Activated naive CD4-positive, alpha-beta T cell treated with anti-CD3 and anti-CD28 coated beads, Interleukin-2, amount 50 U/mL, for 72 hours (primary cell): ENCODE measurements around the gene CCM2. TPM values are rescaled to one million over a fixed set of nuclear protein-coding genes. Genes with fewer than 3 reads are reported as not detected.
A peak's percentile ranks its signal among the peaks of the same experiment; 100 is the strongest.

Experiments
- ATAC-seq, 2 donors: fragments of 150-1000 bp; cut with Tn5 transposase; 2 replicates each; pipeline ENCODE4 v1.10.0; 2021; ENCODE audit warnings: mild to moderate bottlenecking in 2 of 2, moderate library complexity in 2 of 2
- DNase-seq, 2 donors: peaks; one replicate each; pipeline ENCODE4 v3.0.0; 2021 to 2022; ENCODE audit warnings: low spot score in 2 of 2
- H3K27ac Mint-ChIP-seq, 2 donors: one replicate each; pipeline ENCODE4 v1.8.0; 2022; ENCODE audit warnings: mild to moderate bottlenecking in 2 of 2, mixed read lengths in 2 of 2
- H3K36me3 Mint-ChIP-seq, 2 donors: one replicate each; pipeline ENCODE4 v1.8.0; 2022; ENCODE audit warnings: mixed read lengths in 2 of 2
- H3K9me3 Mint-ChIP-seq, 2 donors: one replicate each; pipeline ENCODE4 v1.8.0; 2022; ENCODE audit warnings: mixed read lengths in 2 of 2
- total RNA-seq, 2 donors: library from RNA; stranded (reverse); gene quantifications; one replicate each; pipeline ENCODE4 v1.2.3, GENCODE V29; 2022

CCM2 gene
- 100 to 1,000 TPM in 1 of 2 donors, 10 to 100 TPM in 1; 79.2 to 130 TPM for total RNA-seq

DNA sequence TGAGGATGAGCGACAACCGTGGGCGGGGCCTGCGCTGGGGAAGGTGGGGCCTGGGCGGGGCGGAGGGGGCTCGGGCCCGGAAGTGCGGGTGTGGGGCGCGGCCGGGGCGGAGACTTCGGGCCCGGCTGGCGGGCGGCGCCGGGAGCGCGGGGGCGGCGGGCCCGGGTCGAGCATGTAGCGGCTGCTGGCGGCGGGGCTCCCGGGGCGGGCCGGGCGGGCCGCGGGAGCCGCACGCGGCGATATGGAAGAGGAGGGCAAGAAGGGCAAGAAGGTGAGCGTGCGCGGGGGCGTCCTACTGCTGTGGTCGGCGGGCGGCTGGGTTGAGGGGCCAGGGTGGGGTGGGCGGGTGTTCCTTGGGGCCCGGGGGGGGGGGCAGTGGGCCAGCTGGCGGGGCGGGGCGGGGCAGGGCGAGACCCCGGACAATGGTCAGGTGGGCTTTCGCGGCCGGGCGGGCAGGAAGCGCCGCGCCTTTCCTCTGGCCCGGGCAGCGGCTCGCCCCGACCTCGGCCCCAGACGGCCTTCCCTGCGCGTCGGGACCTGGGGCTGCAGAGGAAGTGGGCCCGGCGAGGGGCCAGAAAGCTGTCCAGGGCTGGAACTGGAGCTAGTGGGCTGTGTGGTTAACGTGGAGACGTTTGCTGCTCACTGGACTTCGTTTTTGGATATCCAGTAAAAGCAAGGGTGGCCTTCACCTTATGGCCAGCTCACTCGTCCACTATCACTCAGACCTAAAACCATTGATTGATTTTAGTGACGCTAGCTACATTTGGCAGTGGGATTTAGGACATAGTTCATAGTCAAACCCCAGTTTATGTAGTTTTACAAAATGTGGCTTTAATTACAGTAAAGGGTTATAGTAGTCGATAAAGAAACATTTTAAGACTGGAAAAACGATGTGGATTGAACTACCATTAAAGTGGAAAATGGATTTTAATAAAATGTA lies at the start of gene CCM2:
Gene CCM2 (plus strand): TSS at position 109 of the 940 bp plus-strand sequence. CDS start 133 bp downstream, at position 242.
- no peaks in the 10 kb centered on the region for H3K9me3 Mint-ChIP-seq
- peaks cover 14 to 17% of the 10 kb centered on the region in 2 donors for H3K36me3 Mint-ChIP-seq
- H3K27ac Mint-ChIP-seq = peak within 1 kb of the TSS; percentile 92 to 98
- ATAC-seq (no peak), DNase-seq (peak; percentile 41 to 69)

DNA sequence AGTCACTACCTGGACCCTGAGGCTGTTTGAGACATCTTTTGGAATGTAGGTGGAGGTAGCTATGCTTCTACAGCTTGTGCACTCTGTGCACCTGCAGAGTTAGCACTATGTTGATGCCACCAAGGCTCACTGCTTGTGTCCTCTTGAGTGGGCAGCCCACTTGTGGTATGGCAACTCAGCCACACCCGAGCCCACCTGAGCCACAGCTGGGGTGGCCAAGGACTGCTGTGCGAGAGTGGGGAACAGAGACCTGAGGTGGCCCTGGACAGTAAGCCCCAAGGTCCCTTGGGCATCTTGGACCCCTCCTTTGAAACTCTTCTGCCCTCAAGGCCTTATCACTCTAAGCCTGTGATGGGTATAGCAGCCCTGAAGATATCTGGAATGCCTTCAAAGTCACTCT lies 46.8 kb upstream of the CCM2 start:
- ATAC-seq (peak in 1 of 2 donors; percentile 22), DNase-seq (no peak)
- no peak overlapping the region for H3K27ac Mint-ChIP-seq
- H3K36me3 Mint-ChIP-seq = no peaks in the 10 kb centered on the region
- H3K9me3 Mint-ChIP-seq = no peaks in the 10 kb centered on the region

- Mint-ChIP-seq H3K27ac (peak overlapping the region in 1 of 2 donors; percentile 85), H3K36me3 (peaks cover 0 to 9% of the 10 kb centered on the region in 2 donors), H3K9me3 (no peaks in the 10 kb centered on the region)
- ATAC-seq (peak in 1 of 2 donors; percentile 5), DNase-seq (no peak)
These were observed 44.3 kb upstream of the CCM2 start for GRCh38 chr7:44955733-44956132.

GRCh38 chr7:44956157-44956766 lies 43.7 kb upstream of the CCM2 start:
- ATAC-seq (peak in 1 of 2 donors; percentile 10), DNase-seq (peak in 1 of 2 donors; percentile 2)
- no peaks in the 10 kb centered on the region for H3K9me3 Mint-ChIP-seq
- peaks cover 0 to 9% of the 10 kb centered on the region in 2 donors for H3K36me3 Mint-ChIP-seq
- peak overlapping the region; percentile 68 to 85 for H3K27ac Mint-ChIP-seq

DNA sequence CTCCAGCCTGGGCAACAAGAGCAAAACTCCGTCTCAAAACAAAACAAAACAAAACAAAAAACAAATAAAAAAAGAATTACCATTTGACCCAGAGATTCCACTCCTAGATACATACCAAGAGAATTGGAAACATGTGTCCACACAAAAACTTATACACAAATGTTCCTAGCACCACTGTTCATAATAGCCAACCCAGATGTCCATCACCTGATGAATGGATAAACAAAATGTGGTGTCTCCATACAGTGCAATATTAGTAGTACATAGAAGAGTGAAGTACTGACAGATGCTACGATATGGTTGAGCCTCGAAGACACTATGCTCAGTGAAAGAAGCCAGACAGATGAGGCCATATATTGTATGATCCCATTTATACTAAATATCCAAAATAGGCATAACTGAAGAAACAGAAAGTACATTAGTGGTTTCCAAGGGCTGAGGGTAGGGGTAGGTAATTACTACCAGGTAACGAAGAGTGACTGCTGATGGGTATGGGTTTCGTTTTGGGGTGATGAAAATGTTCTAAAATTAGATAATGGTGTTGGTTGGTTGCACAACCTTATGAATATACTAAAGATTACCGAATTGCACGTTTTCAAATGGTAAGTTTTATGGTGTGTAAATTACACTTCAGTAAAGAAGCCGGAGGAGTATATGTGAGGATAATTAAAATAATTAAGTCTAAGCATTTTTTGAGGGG lies 41.2 kb upstream of the CCM2 start:
- ATAC-seq (no peak), DNase-seq (no peak)
- H3K27ac Mint-ChIP-seq = peak overlapping the region in 1 of 2 donors; percentile 85

DNA sequence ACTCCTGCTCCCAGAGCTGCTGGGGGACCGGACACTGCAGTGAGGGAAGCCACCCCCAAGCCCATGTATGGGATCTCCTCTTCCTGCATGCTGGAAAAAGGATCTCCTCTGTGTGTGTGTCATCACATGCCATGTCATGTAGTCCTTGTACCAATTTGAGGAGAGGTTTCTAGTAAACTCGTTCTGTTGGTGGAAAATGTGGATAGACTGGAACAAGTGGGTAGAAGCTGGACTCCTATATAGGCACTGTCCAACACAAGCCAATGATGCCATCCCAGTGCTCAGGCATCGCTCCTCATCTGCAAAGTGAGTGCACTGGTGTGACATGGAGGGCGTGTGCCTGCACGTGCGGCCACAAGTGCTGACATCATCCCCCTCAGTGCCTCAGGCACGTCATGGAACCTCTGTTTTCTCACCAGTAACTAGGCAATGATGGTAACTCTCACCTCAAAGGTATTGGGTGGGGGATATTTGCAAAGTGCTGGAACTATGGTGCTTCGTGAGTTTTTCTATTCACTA lies 40.5 kb upstream of the CCM2 start:
- DNase-seq (peak; percentile 22 to 64), ATAC-seq (peak; percentile 37 to 43)
- Mint-ChIP-seq H3K9me3 (no peaks in the 10 kb centered on the region), H3K27ac (peak overlapping the region; percentile 85 to 93), H3K36me3 (peaks cover 0 to 13% of the 10 kb centered on the region in 2 donors)

More for the DNA sequence above, 41.2 kb upstream of the CCM2 start:
- no peaks in the 10 kb centered on the region for H3K9me3 Mint-ChIP-seq
- peaks cover 0 to 13% of the 10 kb centered on the region in 2 donors for H3K36me3 Mint-ChIP-seq

DNA sequence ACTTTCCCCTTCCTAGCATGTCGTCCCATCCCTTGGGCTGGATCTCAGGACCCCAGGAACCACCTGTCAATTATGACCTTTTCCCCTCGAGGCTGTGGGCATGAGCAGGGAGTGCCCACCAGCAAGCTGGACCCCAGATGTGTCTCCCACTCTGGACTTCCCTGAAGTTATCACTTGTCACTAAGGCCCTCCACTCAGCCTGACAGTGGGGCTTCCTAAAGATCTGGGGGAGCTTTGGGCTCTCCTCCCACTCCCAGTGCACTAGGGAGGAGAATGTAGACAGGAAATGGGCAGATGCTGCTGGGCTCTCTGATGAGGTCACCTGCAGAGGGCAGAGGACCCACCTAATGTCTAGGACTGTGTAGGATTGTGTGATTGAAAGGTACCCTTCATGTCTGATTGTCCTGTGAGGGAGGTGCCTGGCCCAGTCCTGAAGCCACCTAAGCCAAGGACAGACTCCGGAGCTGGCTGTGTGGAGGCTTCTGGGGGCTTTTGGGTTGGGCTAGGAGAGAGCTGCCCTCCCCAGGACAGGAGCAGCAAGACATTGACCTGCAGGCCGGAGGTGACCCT lies 39.9 kb upstream of the CCM2 start:
- H3K9me3 Mint-ChIP-seq = no peaks in the 10 kb centered on the region
- H3K36me3 Mint-ChIP-seq = peaks cover 0 to 15% of the 10 kb centered on the region in 2 donors
- H3K27ac Mint-ChIP-seq = peak overlapping the region; percentile 85 to 93
- peak in 1 of 2 donors; percentile 1 for ATAC-seq
- DNase-seq = peak; percentile 2 to 59

DNA sequence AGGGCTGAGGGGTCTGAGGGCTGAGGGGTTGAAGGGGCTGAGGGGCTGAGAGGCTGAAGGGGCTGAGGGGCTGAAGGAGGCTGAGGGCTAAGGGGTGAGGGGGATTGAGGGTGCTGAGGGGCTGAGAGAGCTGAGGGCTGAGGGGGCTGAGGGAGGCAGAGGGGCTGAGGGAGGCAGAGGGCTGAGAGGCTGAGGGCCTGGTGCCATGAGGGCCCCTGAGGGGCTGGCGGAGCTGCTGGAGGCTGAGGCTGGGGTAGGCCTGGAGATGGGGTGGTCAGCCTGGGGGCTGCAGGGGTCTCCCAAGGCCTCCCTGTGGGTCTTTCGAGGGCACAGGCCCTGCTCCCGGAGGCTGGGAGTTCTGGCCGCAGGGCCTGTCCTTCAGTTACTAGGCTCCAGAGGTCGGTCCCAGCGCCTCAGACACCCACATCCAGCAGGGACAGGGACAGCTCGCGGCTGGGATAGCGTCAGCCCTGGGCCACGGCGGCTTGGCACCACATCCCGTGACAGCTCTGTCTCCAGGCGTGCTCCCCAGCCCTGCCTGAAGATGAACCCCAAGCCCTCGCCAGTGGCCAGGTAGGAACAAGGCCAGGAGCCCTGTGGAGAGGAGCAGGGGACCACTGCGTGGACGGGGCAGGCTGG lies 38.0 kb upstream of the CCM2 start:
- DNase-seq = peak; percentile 9 to 72
- ATAC-seq = peak; percentile 14 to 18
- Mint-ChIP-seq H3K36me3 (peaks cover 10 to 18% of the 10 kb centered on the region in 2 donors), H3K9me3 (no peaks in the 10 kb centered on the region), H3K27ac (peak overlapping the region in 1 of 2 donors; percentile 87)

DNA sequence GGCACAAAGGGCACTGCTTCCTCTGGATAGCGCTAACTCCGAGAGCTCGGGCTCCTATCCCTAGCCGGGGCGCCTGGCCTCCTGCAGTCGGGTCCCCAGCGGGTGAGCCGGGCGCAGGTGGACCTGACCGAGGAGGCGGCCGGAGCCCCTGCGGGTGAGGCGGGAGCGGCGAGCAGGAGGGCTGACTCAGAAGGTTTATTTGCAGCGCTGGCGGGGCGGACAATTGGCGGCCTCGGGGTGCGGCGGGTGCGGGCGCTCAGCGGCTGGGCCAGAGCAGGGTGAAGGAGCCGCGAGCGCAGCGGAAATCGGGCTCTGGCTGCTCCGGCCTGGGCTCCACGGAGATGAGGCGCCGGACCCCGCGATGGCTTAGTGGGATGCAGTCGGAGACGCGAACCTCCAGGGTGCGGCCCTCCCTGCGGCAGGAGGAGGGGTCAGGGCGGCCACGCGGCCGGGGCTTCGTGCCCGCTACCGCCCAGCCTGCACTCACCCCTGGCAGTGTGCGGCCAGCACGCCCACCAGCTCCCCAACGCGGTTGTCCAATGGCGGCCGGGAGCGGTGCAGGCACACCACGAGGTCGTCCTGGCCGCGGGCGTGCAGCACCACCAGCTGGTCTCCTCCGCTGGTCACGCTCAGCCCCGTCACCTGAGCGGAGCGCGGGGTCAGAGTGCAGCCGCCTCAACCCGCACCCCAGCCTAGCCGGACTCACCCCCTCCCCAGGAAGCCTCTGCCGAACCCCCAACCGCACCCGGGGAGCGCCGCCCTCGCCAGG lies 37.3 kb upstream of the CCM2 start:
- peak in 1 of 2 donors; percentile 67 for DNase-seq
- H3K36me3 Mint-ChIP-seq = peaks cover 16 to 20% of the 10 kb centered on the region in 2 donors
- ATAC-seq = peak; percentile 1 to 3
- no peaks in the 10 kb centered on the region for H3K9me3 Mint-ChIP-seq
- H3K27ac Mint-ChIP-seq = peak overlapping the region in 1 of 2 donors; percentile 87

DNA sequence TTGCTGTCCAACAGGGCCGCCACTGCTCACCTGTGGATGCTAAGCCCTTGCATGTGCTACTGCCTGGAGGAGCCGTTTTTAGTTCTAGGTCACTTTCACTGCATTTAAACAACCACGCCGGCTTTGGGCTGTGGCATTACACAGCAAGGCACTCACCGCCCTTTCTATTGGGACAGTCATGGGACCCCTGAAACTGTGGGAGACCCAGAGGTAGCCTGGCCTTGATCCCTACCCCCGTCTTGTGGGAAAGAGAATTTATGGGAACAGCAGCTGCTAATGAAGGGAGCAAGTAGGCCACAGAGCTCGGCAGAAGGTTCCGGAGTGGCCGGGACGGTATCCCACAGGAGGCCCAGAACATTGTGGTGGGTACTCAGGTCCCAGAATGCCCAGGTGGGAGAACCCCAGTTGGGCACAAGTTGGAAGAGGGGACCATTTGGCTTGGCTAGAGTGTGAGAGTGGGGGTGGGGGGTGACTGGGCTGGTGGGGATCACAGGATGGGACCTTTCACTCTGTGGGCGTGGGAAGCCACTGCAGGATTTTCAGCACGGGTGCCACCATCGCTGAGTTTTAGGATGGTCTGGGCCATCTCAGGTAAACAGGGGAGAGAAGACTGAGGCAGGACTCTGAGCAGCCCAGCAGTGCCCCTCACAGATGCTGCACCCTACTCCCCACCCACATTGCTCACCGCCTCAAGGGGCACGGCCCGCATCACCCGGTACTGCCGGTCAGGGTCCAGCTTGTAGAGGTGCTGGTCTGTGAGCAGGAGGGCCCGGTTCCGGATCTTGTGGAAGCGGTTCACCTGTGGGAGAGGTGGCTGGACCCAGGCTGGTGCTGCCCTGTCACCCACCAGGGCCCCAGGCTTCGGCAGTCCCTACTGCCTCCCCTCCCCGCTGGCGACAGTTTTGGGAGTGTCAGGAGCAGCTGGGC lies 36.4 kb upstream of the CCM2 start:
- ATAC-seq = no peak
- Mint-ChIP-seq H3K9me3 (no peaks in the 10 kb centered on the region), H3K27ac (peak overlapping the region; percentile 60 to 87), H3K36me3 (peaks cover 26% of the 10 kb centered on the region in 2 donors)
- peak in 1 of 2 donors; percentile 64 for DNase-seq

DNA sequence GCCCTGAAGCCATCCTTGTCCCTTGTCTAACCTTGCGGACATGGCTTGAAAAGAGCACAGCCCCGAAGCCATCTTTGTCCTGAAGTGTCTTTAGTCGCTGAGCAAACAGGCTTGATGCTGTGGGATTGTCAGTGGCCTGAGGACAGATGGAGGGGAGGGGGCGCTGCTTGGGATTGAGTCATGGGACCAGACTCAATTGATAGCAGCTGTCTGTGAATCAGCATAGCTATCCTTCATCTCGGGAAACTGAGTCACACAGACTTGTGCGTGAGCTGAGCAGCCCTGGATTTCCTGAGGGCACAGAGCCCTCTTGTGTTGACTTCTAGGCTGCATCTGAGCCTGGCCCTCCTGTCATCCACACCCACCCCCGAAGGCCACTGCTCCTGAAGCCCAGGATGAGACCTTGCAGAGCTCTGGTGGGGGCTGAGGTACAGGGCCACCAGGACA lies 35.6 kb upstream of the CCM2 start:
- peaks cover 26 to 27% of the 10 kb centered on the region in 2 donors for H3K36me3 Mint-ChIP-seq
- DNase-seq = peak in 1 of 2 donors; percentile 14
- H3K9me3 Mint-ChIP-seq = no peaks in the 10 kb centered on the region
- ATAC-seq = peak in 1 of 2 donors; percentile 34
- H3K27ac Mint-ChIP-seq = peak overlapping the region; percentile 9 to 87

- Mint-ChIP-seq H3K27ac (peak overlapping the region; percentile 60 to 87), H3K36me3 (peaks cover 24 to 27% of the 10 kb centered on the region in 2 donors), H3K9me3 (no peaks in the 10 kb centered on the region)
- ATAC-seq (peak in 1 of 2 donors; percentile 0), DNase-seq (peak; percentile 4 to 67)
These were observed 35.1 kb upstream of the CCM2 start for GRCh38 chr7:44964831-44965440.

DNA sequence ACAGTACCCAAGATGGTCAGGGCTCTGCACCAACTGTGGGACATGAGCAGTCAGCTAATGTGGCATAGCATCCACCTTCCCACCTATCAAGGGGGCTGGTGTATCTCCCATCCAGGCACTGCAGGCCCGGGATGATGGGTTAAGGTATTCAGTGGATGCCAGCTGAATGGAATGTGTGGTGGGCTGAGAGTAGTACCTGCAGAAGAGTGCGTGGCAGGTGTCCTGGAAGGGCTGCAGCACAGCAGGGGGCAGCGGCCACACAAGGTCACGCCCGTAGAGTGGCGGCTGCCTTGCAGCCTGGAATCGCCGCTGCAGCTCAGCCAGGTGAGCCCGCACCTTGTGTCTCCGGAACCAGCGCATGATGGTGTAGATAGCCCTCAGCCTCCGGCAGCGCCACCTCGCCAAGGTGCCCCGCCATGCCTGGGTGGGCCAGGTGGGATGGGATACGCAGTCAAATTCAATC lies 34.5 kb upstream of the CCM2 start:
- no peak for DNase-seq
- Mint-ChIP-seq H3K9me3 (no peaks in the 10 kb centered on the region), H3K27ac (peak overlapping the region; percentile 60 to 87), H3K36me3 (peaks cover 19 to 27% of the 10 kb centered on the region in 2 donors)
- no peak for ATAC-seq
